Activated CD8-positive, alpha-beta memory T cell treated with anti-CD3 and anti-CD28 coated beads, Interleukin-2, amount 10 ng/mL, durations not matched to agents 7 days and 5 days (primary cell): ENCODE data around the gene IGSF8. TPM values are rescaled to one million over a fixed set of nuclear protein-coding genes. Genes with fewer than 3 reads are reported as not detected.

Source experiments
- ATAC-seq: fragments of 150-1000 bp; cut with Tn5 transposase; one replicate; pipeline ENCODE4 v1.10.0; 2021; ENCODE audit warnings: moderate library complexity
- CTCF ChIA-PET: fragments of 350-600 bp; sonication (Branson Sonifier 250); formaldehyde crosslinking; loops from one replicate; lab custom pipeline; 2021; ENCODE audit warnings: antibody characterized with exemption; lab: Charles Lee
- DNase-seq: peaks from one replicate; pipeline ENCODE4 v3.0.0-alpha.2; 2020
- H3K27ac Mint-ChIP-seq: one replicate; pipeline ENCODE4 v1.8.0; 2021; ENCODE audit warnings: mild to moderate bottlenecking, mixed read lengths
- H3K27me3 Mint-ChIP-seq: one replicate; pipeline ENCODE4 v1.8.0; 2021; ENCODE audit warnings: mixed read lengths
- H3K36me3 Mint-ChIP-seq: one replicate; pipeline ENCODE4 v1.8.0; 2021; ENCODE audit warnings: mild to moderate bottlenecking, mixed read lengths
- H3K4me1 Mint-ChIP-seq: one replicate; pipeline ENCODE4 v1.8.0; 2021; ENCODE audit warnings: mixed read lengths
- H3K4me3 Mint-ChIP-seq: one replicate; pipeline ENCODE4 v1.8.0; 2021; ENCODE audit warnings: mild to moderate bottlenecking, moderate library complexity, mixed read lengths
- H3K9me3 Mint-ChIP-seq: one replicate; pipeline ENCODE4 v1.8.0; 2022; ENCODE audit warnings: low read depth, mixed read lengths
- total RNA-seq, 2 experiments: library from RNA; stranded (reverse); gene quantifications; one replicate each; pipeline ENCODE4 v1.2.3, GENCODE V29; 2021

IGSF8 gene
- total RNA-seq, 2 experiments from 2014 or later, result 30.9 to 35.0 TPM

DNA sequence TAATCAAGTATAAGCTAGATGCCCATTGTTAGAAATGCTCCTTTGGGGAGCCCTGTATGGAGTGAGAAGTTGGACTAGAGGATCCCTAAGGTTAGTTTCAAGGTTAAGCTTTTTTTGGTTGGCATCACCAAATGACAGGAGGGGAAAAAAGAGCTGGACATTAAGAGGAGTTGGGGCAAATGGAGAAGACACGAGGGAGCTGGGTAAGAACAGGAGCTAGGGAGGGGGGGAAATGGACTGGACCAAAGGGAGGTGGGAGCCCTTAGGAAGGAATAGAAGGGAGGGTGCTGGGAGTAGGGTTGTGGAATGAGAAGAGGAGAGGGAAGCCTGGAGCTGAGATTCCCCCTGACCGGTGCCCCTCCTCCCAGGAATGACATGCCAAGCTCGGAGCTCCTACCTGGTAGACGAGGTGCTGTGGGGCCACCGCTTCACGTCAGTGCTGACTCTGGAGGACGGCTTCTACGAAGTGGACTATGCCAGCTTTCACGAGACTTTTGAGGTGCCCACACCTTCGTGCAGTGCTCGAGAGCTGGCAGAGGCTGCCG is 11.2 kb downstream of the IGSF8 start:
- peaks cover 13% of the 10 kb centered on the region for H3K27me3 Mint-ChIP-seq
- H3K27ac Mint-ChIP-seq, result no peak overlapping the region
- CTCF ChIA-PET, result interaction anchor here (0.9 to 28.8 kb wide), 8 partner anchors 10 to 203 kb away, joined by 3 to 633 read pairs (median 8); partner anchors contain the start of genes IGSF8 and KCNJ10
- ATAC-seq (no peak), DNase-seq (no peak)
- no peaks in the 10 kb centered on the region for H3K9me3 Mint-ChIP-seq
- H3K36me3 Mint-ChIP-seq, result peaks cover 2% of the 10 kb centered on the region
- H3K4me1 Mint-ChIP-seq, result peaks cover 6% of the 10 kb centered on the region
- no peak overlapping the region for H3K4me3 Mint-ChIP-seq

DNA sequence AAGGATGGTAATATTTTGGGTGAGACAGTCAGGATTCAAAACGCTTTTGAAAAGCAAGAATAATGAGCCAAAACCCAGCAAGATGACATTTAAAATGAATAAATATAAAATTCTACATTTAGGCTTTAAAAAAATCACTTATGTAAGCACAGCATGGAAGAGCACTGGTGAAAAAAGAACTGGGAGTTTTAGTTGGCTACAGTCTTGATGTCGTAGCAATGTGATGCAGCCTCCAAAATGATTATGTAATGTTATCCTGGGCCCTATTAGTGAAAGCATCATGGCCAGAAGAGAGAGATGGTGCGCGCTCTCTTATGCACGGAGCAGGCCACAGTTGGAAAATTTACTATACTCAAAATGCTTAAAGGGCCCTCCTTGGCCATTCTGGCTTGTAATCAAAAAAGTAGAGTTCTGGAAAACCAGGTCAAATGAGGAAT is 11.9 kb downstream of the IGSF8 start:
- Mint-ChIP-seq H3K27ac (no peak overlapping the region), H3K36me3 (no peaks in the 10 kb centered on the region), H3K4me1 (peaks cover 6% of the 10 kb centered on the region), H3K9me3 (no peaks in the 10 kb centered on the region), H3K27me3 (peaks cover 20% of the 10 kb centered on the region), H3K4me3 (no peak overlapping the region)
- DNase-seq (no peak), ATAC-seq (no peak)
- CTCF ChIA-PET, result interaction anchor here (0.8 to 28.8 kb wide), 15 partner anchors 7 to 204 kb away, joined by 3 to 633 read pairs (median 6); partner anchors contain the start of genes IGSF8 and KCNJ10

DNA sequence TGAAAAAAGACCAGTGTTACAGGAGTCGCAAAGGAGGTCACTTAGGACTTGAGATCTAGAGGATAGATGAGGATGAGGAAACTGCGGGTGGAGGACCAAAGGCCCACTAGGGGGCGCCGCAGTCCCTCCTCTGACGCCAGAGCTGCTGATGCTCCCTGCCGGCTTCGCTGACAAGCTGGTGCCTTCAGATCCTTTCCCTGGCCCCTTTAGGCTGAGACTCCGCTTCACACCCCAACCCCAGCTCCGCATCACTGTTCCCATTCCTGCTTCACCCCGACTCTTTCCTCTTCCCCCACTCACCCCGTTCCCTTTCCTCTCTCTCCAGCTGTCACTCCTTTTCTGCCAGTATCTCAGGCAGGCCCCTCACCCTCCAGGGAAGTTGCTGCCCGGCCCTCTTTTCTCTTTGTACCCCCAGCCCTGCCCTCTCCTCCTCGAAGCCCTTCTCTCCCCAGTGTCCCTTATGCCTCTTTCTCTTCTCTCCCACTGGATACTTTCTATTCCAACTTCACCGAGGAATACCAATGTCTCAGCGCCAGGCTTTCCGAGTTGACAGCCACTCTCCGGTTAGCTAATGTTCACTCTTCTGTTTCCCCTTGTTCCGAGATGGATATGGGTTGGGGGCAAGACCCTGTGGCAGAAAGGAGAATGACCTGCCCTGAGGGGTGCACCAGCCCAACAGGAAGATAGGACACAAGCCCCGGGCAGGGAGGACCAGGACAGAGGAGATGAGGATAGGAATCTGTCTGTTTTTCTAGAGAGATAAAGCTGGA is 12.5 kb downstream of the IGSF8 start:
- CTCF ChIA-PET, result interaction anchor here (0.6 to 28.8 kb wide), 31 partner anchors 8 to 455 kb away, joined by 3 to 633 read pairs (median 4); partner anchors contain the start of genes IGSF8, KCNJ10 and PIGM
- H3K36me3 Mint-ChIP-seq, result no peaks in the 10 kb centered on the region
- H3K4me3 Mint-ChIP-seq, result no peak overlapping the region
- no peak overlapping the region for H3K27ac Mint-ChIP-seq
- peaks cover 7% of the 10 kb centered on the region for H3K4me1 Mint-ChIP-seq
- no peaks in the 10 kb centered on the region for H3K9me3 Mint-ChIP-seq
- H3K27me3 Mint-ChIP-seq, result peaks cover 24% of the 10 kb centered on the region
- peak; percentile 61 for ATAC-seq
- peak; percentile 83 for DNase-seq

DNA sequence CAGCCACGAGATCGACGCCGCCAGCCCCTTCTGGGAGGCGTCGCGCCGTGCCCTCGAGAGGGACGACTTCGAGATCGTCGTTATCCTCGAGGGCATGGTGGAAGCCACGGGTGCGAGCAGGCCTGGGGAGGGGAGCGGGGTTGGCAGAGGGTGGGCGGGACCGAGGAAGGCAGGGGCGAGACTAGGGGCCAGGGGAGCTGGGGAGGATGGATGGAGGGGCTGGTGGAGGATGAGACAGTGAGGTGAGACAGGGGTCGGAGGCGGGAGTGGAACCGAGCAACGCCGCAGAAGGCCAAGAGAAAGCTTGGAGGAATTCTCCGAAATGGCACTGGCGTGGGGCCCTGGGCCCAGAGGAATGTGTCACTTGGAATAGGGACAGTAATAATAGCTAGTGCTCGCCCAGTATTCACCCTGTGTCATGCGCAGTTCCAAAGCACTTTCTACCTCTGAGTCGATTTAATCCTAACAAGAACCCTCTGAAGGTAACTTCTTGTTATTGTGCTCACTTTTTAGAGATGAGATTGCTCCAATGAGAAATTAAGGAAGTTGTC is 13.6 kb downstream of the IGSF8 start:
- peak overlapping the region; percentile 44 for H3K4me3 Mint-ChIP-seq
- CTCF ChIA-PET, result interaction anchor here (0.7 to 28.8 kb wide), 26 partner anchors 9 to 456 kb away, joined by 3 to 633 read pairs (median 6); partner anchors contain the start of genes IGSF8, KCNJ10 and PIGM
- H3K4me1 Mint-ChIP-seq, result peaks cover 10% of the 10 kb centered on the region
- peaks cover 35% of the 10 kb centered on the region for H3K27me3 Mint-ChIP-seq
- H3K27ac Mint-ChIP-seq, result no peak overlapping the region
- DNase-seq, result no peak
- no peaks in the 10 kb centered on the region for H3K36me3 Mint-ChIP-seq
- ATAC-seq, result no peak
- no peaks in the 10 kb centered on the region for H3K9me3 Mint-ChIP-seq

DNA sequence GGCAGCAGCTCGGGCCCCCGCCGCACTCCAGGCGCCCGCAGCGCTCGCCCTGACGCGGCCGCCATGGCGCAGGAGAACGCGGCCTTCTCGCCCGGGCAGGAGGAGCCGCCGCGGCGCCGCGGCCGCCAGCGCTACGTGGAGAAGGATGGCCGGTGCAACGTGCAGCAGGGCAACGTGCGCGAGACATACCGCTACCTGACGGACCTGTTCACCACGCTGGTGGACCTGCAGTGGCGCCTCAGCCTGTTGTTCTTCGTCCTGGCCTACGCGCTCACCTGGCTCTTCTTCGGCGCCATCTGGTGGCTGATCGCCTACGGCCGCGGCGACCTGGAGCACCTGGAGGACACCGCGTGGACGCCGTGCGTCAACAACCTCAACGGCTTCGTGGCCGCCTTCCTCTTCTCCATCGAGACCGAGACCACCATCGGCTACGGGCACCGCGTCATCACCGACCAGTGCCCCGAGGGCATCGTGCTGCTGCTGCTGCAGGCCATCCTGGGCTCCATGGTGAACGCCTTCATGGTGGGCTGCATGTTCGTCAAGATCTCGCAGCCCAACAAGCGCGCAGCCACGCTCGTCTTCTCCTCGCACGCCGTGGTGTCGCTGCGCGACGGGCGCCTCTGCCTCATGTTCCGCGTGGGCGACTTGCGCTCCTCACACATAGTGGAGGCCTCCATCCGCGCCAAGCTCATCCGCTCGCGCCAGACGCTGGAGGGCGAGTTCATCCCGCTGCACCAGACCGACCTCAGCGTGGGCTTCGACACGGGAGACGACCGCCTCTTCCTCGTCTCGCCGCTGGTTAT is 14.2 kb downstream of the IGSF8 start:
- no peak overlapping the region for H3K27ac Mint-ChIP-seq
- peaks cover 10% of the 10 kb centered on the region for H3K4me1 Mint-ChIP-seq
- peak overlapping the region; percentile 44 for H3K4me3 Mint-ChIP-seq
- peak; percentile 78 for ATAC-seq
- H3K36me3 Mint-ChIP-seq, result no peaks in the 10 kb centered on the region
- CTCF ChIA-PET, result interaction anchor here (0.7 to 28.8 kb wide), 15 partner anchors 13 to 207 kb away, joined by 3 to 633 read pairs (median 6); partner anchors contain the start of genes IGSF8, KCNJ10 and PIGM
- peak; percentile 78 for DNase-seq
- no peaks in the 10 kb centered on the region for H3K9me3 Mint-ChIP-seq
- H3K27me3 Mint-ChIP-seq, result peaks cover 41% of the 10 kb centered on the region

DNA sequence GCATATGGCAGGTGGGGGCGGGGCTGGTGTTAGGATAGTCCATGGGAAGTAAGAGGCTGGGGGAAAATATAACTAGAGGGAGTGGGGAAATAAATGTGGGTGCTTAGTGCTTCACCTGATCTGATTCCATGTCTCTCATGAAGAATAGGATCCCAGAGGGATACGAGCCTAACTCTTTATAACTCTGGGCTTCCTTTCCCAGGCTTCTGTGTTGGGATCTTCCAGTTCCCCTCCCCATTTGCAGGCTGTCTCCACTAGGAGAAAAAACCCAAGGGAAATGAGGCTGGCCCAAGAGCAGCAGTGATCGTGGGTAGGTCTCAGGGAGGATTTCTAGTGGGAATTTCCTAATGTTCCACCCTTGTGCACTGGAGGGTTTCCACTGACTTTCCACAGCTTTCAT is 15.5 kb downstream of the IGSF8 start:
- DNase-seq (no peak), ATAC-seq (no peak)
- Mint-ChIP-seq H3K9me3 (no peaks in the 10 kb centered on the region), H3K4me1 (peaks cover 10% of the 10 kb centered on the region), H3K4me3 (no peak overlapping the region), H3K36me3 (no peaks in the 10 kb centered on the region), H3K27ac (no peak overlapping the region), H3K27me3 (peaks cover 48% of the 10 kb centered on the region)
- CTCF ChIA-PET, result interaction anchor here (1.1 to 28.8 kb wide), 3 partner anchors 14 to 46 kb away, joined by 4 to 633 read pairs (median 115); partner anchors contain the start of genes IGSF8 and KCNJ10

DNA sequence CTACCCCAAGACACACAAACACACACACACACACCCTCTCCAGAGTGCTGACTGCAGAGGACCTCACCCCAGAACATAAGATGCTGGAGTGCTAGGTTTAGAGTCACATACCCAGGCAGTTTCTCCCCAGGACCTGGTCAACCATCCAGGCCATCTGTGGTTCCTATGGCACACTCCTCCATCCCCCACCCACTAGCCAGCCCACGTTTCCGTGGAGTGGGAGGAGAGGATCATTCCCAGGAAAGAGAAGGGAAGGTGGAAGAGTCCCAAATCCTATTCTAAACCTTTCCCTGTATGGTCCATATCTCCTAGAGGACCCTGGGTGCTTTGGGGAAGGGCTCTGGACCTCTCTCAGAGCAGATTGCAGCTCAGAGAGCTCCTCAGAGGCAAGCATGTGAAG is 15.9 kb downstream of the IGSF8 start:
- Mint-ChIP-seq H3K27me3 (peaks cover 49% of the 10 kb centered on the region), H3K4me1 (peaks cover 10% of the 10 kb centered on the region), H3K27ac (no peak overlapping the region), H3K9me3 (no peaks in the 10 kb centered on the region), H3K4me3 (no peak overlapping the region), H3K36me3 (no peaks in the 10 kb centered on the region)
- DNase-seq (no peak), ATAC-seq (no peak)
- CTCF ChIA-PET, result interaction anchor here (11.5 to 28.8 kb wide), 2 partner anchors 15 to 23 kb away, joined by 115 to 633 read pairs; partner anchors contain the start of genes IGSF8 and KCNJ10

DNA sequence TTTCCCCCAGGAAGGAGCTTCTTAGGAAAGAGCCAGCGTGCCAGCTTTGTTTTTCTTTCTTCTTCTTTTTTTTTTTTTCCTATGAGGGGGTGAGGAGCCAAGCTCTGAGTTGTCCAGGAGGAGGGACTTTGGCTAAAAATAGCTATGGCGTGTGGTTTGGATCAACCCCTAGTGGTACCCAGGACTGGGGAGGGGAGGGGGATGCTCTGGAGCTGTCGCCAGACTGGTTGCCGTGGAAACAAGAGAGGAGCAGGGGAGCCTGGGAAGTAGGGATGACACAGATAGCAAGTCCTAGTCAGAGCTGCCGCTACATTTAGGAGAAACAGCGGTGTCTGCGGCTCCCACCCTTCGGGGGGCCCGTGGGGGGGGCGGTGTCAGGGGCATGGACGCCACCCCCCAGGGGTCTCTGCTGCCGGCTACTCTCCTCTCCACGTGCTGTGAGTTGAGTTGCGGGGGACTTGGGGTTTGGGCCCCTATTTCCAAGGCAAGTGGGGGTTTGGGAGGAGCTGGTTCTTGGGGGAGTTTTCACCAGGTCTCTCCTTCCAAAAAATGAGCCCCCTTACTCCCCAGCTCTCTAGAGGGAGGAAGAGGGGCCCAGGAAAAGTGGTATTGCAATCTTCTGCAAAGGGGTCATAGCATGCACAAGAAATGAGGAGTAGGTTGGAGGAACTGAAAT is 17.0 kb downstream of the IGSF8 start, which contains the start of gene KCNJ9:
KCNJ9 (plus strand) TSS at position 278 of the 676 bp plus-strand sequence. CDS start 2,493 bp downstream, outside the sequence.
- H3K4me1 Mint-ChIP-seq, result peaks cover 10% of the 10 kb centered on the region
- H3K27me3 Mint-ChIP-seq, result peaks cover 55% of the 10 kb centered on the region
- H3K4me3 Mint-ChIP-seq, result no peak within 1 kb of the TSS

DNA sequence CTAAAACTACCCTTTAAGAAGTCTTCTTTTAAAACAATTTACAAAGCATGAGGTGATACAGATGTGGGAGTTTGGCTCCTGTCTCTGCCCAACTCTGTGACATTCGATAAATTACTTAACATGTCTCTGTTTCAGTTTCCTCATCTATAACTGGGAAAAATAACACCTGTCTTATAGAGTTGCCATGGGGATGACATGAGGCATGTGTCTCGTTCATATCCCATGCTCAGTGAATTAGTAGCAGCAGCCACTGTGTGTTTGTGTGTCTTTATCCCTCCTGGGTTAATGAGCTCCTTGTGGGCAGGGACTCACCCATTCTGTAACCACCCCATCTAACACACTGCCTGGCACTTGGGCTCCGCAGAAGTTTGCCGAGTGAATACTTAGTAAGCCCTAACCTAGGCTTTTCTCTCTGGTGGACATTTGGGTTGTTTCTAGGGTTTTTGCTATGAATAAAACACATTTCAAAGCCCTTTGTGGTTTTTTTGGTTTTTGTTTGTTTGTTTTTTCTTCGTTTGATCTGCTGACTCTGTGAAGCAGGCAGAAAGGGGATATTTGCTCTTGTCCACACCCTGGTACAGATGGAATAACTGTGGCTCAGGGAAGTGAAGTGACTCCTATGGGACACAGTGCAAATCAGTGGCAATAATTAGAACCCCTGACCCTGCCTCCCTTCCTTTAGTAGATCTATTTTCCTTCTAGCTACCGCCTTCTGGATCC is 17.9 kb downstream of the IGSF8 start:
- Mint-ChIP-seq H3K36me3 (no peaks in the 10 kb centered on the region), H3K27ac (no peak overlapping the region), H3K27me3 (peaks cover 60% of the 10 kb centered on the region), H3K4me1 (peaks cover 10% of the 10 kb centered on the region), H3K9me3 (no peaks in the 10 kb centered on the region), H3K4me3 (no peak overlapping the region)
- ATAC-seq (no peak), DNase-seq (no peak)
- CTCF ChIA-PET, result interaction anchor here (0.5 to 28.8 kb wide), 8 partner anchors 17 to 294 kb away, joined by 3 to 633 read pairs (median 9); partner anchors contain the start of genes IGSF8, KCNJ10 and PIGM

More for the DNA sequence above, 17.0 kb downstream of the IGSF8 start, which contains the start of gene KCNJ9:
- CTCF ChIA-PET, result interaction anchor here (1.3 to 28.8 kb wide), 5 partner anchors 16 to 144 kb away, joined by 3 to 633 read pairs (median 26); partner anchors contain the start of genes IGSF8, KCNJ10 and PIGM
- DNase-seq, result no peak
- Mint-ChIP-seq H3K9me3 (no peaks in the 10 kb centered on the region), H3K27ac (no peak within 1 kb of the TSS), H3K36me3 (no peaks in the 10 kb centered on the region)
- no peak for ATAC-seq

DNA sequence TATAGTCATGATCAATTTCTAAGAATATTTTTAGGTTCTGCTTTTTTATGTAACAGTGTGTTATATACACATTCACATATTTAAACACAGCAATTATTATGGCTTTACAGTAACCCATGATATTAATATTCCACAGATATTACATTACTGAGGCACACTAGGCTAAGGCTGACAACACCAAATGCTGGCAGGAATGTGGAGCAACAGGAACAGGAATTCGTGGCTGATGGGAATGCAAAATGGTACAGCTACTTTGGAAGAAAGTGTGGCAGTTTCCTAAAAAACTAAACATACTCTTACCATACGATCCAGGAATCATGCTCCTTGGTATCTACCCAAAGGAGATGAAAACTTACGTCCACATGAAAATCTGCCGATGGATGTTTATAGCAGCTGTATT is 19.0 kb downstream of the IGSF8 start:
- ATAC-seq (no peak), DNase-seq (no peak)
- no peak overlapping the region for H3K27ac Mint-ChIP-seq
- peaks cover 9% of the 10 kb centered on the region for H3K4me1 Mint-ChIP-seq
- no peak overlapping the region for H3K4me3 Mint-ChIP-seq
- H3K9me3 Mint-ChIP-seq, result no peaks in the 10 kb centered on the region
- CTCF ChIA-PET, result interaction anchor here (0.7 to 40.9 kb wide), 19 partner anchors 1 to 272 kb away, joined by 3 to 633 read pairs (median 6); partner anchors contain the start of genes IGSF8, KCNJ10, KCNJ9 and PIGM
- peaks cover 60% of the 10 kb centered on the region for H3K27me3 Mint-ChIP-seq
- no peaks in the 10 kb centered on the region for H3K36me3 Mint-ChIP-seq

DNA sequence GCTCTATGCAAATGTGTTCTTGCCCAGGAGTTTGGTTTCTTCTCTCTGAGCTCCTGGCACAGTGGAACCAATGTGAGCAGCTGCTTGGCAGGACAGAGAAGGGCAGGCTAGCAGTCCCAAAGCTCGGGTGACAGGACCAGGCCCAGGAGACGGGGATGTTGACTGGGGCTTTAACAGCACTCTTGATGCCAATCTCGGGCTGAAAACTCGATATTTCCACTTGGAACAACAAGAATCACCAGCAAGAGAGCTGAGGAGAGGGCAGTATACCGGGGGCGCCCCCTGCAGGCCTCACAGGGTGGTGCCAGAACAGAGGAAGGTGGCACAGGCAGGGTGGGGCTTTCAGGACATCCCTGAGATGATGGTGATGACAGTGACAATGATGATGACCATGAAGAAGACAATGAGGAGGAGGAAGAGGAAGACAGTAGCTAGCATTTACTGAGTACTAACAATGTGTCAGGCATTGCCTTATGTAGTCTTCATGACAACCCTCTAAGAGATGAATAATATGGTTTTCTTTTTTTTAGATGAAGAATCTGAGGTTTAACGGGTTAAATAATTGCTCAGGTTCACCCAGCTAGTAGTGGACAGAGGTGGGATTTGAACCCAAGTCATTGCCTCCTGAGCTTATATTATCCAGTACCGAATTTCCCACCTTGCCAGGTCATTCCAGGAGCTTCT is 19.8 kb downstream of the IGSF8 start:
- H3K4me1 Mint-ChIP-seq, result peaks cover 4% of the 10 kb centered on the region
- H3K27ac Mint-ChIP-seq, result no peak overlapping the region
- H3K27me3 Mint-ChIP-seq, result peaks cover 60% of the 10 kb centered on the region
- peak; percentile 77 for DNase-seq
- peak; percentile 89 for ATAC-seq
- H3K4me3 Mint-ChIP-seq, result no peak overlapping the region
- no peaks in the 10 kb centered on the region for H3K9me3 Mint-ChIP-seq
- H3K36me3 Mint-ChIP-seq, result no peaks in the 10 kb centered on the region
- CTCF ChIA-PET, result interaction anchor here (0.7 to 40.9 kb wide), 26 partner anchors 2 to 274 kb away, joined by 3 to 633 read pairs (median 6); partner anchors contain the start of genes IGSF8, KCNJ10, KCNJ9 and PEX19
